ENCODE measurements around the gene CARMIL3.

CARMIL3 gene

GRCh38 chr14:24064091-24064795 lies 12.4 kb downstream of the CARMIL3 start:
- no peak for DNase-seq

GRCh38 chr14:24064856-24065255 lies 13.0 kb downstream of the CARMIL3 start:
- DNase-seq, result no peak

GRCh38 chr14:24065408-24065807 lies 13.6 kb downstream of the CARMIL3 start:
- DNase-seq, result no peak

- DNase-seq, result no peak
These were observed 14.8 kb downstream of the CARMIL3 start for GRCh38 chr14:24066496-24067132.

GRCh38 chr14:24067133-24068082 lies 15.6 kb downstream of the CARMIL3 start:
- no peak for DNase-seq

GRCh38 chr14:24068711-24069410 lies 17.1 kb downstream of the CARMIL3 start:
- no peak for DNase-seq

- DNase-seq, result no peak
These were observed 17.6 kb downstream of the CARMIL3 start for GRCh38 chr14:24069411-24069735.

- no peak for DNase-seq
These were observed 18.7 kb downstream of the CARMIL3 start for GRCh38 chr14:24070285-24071143.

- DNase-seq, result no peak
These were observed 19.4 kb downstream of the CARMIL3 start, which contains the start of gene CPNE6 for GRCh38 chr14:24071144-24071697. Gene CPNE6, plus strand, starts transcription at chr14:24071562. Its CDS starts 1,375 bp downstream, at chr14:24072937.

GRCh38 chr14:24071836-24072430 lies 20.1 kb downstream of the CARMIL3 start:
- no peak for DNase-seq

- DNase-seq, result no peak
These were observed 20.6 kb downstream of the CARMIL3 start for GRCh38 chr14:24072436-24072835.

- DNase-seq, result no peak
These were observed 21.4 kb downstream of the CARMIL3 start for GRCh38 chr14:24072881-24073877.

- DNase-seq, result no peak
These were observed 23.0 kb downstream of the CARMIL3 start for GRCh38 chr14:24074625-24075484.

- no peak for DNase-seq
These were observed 23.9 kb downstream of the CARMIL3 start for GRCh38 chr14:24075485-24076301.

GRCh38 chr14:24076302-24076601 lies 24.4 kb downstream of the CARMIL3 start:
- DNase-seq, result no peak

- DNase-seq, result no peak
These were observed 25.3 kb downstream of the CARMIL3 start for GRCh38 chr14:24077086-24077485.

GRCh38 chr14:24078146-24078545 lies 26.3 kb downstream of the CARMIL3 start:
- DNase-seq, result no peak

GRCh38 chr14:24079491-24080141 lies 27.8 kb downstream of the CARMIL3 start:
- DNase-seq, result no peak

Measured in activated naive CD4-positive, alpha-beta T cell (primary cell).